Measurements from ENCODE around the gene CD47.

Gene CD47

DNA sequence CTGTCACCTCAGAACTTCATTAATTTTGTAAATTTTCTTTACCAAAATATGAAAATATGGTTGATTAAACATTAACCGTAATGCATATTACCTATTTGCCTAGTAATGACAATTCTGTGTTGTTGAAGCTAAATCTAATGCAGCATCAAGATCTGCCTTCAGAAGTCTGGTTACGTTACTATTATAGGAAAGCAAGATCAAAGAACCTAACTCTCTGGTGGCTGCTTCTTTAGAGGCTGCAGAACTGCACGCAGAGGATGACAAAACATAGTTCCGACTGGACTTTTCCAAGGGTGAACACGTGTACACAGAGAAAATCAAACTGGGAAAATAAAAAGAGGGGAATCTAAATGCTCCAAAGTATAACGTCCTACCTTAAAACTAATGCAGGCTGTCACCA is 20.5 kb downstream of the CD47 start:
- TF ChIP-seq POLR2AphosphoS5 (IDR thresholded peaks at IDR 0.05; ENCODE audit: low read depth, low read length) (no peak), SIN3A (IDR thresholded peaks at IDR 0.05; ENCODE audit: borderline replicate concordance, insufficient read depth, low read length) (no peak)
- TF ChIP-seq, protein P1, sequence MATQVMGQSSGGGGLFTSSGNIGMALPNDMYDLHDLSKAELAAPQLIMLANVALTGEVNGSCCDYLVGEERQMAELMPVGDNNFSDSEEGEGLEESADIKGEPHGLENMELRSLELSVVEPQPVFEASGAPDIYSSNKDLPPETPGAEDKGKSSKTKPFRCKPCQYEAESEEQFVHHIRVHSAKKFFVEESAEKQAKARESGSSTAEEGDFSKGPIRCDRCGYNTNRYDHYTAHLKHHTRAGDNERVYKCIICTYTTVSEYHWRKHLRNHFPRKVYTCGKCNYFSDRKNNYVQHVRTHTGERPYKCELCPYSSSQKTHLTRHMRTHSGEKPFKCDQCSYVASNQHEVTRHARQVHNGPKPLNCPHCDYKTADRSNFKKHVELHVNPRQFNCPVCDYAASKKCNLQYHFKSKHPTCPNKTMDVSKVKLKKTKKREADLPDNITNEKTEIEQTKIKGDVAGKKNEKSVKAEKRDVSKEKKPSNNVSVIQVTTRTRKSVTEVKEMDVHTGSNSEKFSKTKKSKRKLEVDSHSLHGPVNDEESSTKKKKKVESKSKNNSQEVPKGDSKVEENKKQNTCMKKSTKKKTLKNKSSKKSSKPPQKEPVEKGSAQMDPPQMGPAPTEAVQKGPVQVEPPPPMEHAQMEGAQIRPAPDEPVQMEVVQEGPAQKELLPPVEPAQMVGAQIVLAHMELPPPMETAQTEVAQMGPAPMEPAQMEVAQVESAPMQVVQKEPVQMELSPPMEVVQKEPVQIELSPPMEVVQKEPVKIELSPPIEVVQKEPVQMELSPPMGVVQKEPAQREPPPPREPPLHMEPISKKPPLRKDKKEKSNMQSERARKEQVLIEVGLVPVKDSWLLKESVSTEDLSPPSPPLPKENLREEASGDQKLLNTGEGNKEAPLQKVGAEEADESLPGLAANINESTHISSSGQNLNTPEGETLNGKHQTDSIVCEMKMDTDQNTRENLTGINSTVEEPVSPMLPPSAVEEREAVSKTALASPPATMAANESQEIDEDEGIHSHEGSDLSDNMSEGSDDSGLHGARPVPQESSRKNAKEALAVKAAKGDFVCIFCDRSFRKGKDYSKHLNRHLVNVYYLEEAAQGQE (IDR thresholded peaks at IDR 0.05; ENCODE audit: insufficient read depth in 1 of 2, low read depth in 2 of 2, low read length in 2 of 2): no peak

DNA sequence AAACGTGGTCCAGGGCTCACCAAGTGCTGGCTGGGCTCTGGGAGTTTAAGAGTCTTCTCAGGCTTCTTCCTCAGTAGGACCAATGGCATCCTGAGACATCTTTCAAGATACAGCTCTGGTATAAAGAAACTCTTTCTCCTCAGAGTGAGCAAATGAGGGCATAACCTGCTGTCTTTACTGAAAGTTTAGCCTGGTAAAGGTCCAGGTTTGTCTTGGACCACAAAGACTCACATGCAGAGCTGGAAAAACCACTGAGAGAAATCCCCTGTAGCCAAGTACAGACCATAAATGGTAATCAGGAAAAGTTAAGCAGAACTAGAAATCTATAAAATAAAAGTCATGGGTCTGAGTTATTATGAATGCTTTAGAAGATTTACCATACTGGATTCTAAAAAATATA is 23.1 kb downstream of the CD47 start:
- TF ChIP-seq, protein P1 (IDR thresholded peaks at IDR 0.05; ENCODE audit: insufficient read depth in 1 of 2, low read depth in 2 of 2, low read length in 2 of 2): no peak
- no peak for TF ChIP-seq SIN3A (IDR thresholded peaks at IDR 0.05; ENCODE audit: borderline replicate concordance, insufficient read depth, low read length)
- no peak for TF ChIP-seq POLR2AphosphoS5 (IDR thresholded peaks at IDR 0.05; ENCODE audit: low read depth, low read length)
- TF ChIP-seq TAF1 (IDR thresholded peaks at IDR 0.05; ENCODE audit: borderline replicate concordance, insufficient read depth, low read length): no peak
- no peak for TF ChIP-seq FOXP2 (optimal IDR thresholded peaks at IDR 0.05; ENCODE audit: borderline replicate concordance, extremely low read depth, extremely low read length, insufficient read depth)

GRCh38 chr3:108065096-108065495 is 25.7 kb downstream of the CD47 start:
- TF ChIP-seq SIN3A (IDR thresholded peaks at IDR 0.05; ENCODE audit: borderline replicate concordance, insufficient read depth, low read length) (no peak), TAF1 (IDR thresholded peaks at IDR 0.05; ENCODE audit: borderline replicate concordance, insufficient read depth, low read length) (no peak), POLR2AphosphoS5 (IDR thresholded peaks at IDR 0.05; ENCODE audit: low read depth, low read length) (no peak), FOXP2 (optimal IDR thresholded peaks at IDR 0.05; ENCODE audit: borderline replicate concordance, extremely low read depth, extremely low read length, insufficient read depth) (no peak)
- TF ChIP-seq, protein P1 (IDR thresholded peaks at IDR 0.05; ENCODE audit: insufficient read depth in 1 of 2, low read depth in 2 of 2, low read length in 2 of 2): no peak

- TF ChIP-seq TAF1 (IDR thresholded peaks at IDR 0.05; ENCODE audit: borderline replicate concordance, insufficient read depth, low read length) (no peak), POLR2AphosphoS5 (IDR thresholded peaks at IDR 0.05; ENCODE audit: low read depth, low read length) (no peak), SIN3A (IDR thresholded peaks at IDR 0.05; ENCODE audit: borderline replicate concordance, insufficient read depth, low read length) (no peak)
- TF ChIP-seq, protein P1 (IDR thresholded peaks at IDR 0.05; ENCODE audit: insufficient read depth in 1 of 2, low read depth in 2 of 2, low read length in 2 of 2): no peak
These were observed 26.4 kb downstream of the CD47 start for GRCh38 chr3:108064293-108064887.

DNA sequence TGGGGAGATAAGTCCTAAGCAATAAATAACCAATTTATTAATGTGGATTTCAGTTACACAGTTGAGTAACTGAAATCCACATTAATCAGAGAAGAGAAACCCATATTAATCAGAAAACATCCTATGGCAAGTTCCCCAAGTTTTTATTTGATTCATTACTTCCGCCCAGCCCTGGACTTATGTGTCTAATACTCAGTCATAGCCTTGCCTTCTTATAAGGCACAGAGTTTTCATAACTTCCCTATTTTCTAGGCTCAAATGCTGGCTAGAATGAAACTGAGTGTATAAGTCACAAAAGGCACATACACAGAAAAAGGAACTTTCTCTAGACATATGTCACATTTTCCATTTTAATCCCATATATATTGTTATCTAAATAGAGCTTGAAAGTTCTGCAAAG is 28.8 kb downstream of the CD47 start:
- TF ChIP-seq SIN3A (IDR thresholded peaks at IDR 0.05; ENCODE audit: borderline replicate concordance, insufficient read depth, low read length) (no peak), TAF1 (IDR thresholded peaks at IDR 0.05; ENCODE audit: borderline replicate concordance, insufficient read depth, low read length) (no peak), FOXP2 (optimal IDR thresholded peaks at IDR 0.05; ENCODE audit: borderline replicate concordance, extremely low read depth, extremely low read length, insufficient read depth) (no peak), POLR2AphosphoS5 (IDR thresholded peaks at IDR 0.05; ENCODE audit: low read depth, low read length) (no peak)
- TF ChIP-seq, protein P1 (IDR thresholded peaks at IDR 0.05; ENCODE audit: insufficient read depth in 1 of 2, low read depth in 2 of 2, low read length in 2 of 2): no peak
